CD4-positive, alpha-beta T cell treated with Interleukin-21 for 1 hour (primary cell): Measurements from ENCODE around the gene RAB12.
"Not testable (repeated sequence)": the region's sequence is repeated elsewhere in the genome, so short reads cannot be mapped to it uniquely, and the experiment has no call there.

Experiments
- DNase-seq: peaks from one replicate; pipeline ENCODE4 v3.0.0-alpha.2; 2020

The RAB12 gene

GRCh38 chr18:8651478-8652261 lies 42.4 kb downstream of the RAB12 start:
- DNase-seq: not testable (repeated sequence)

- DNase-seq: peak; percentile 33
These were observed 45.5 kb downstream of the RAB12 start for GRCh38 chr18:8654503-8655451.

- no peak for DNase-seq
These were observed 47.0 kb downstream of the RAB12 start for GRCh38 chr18:8656232-8656631.

GRCh38 chr18:8657050-8657820 lies 48.0 kb downstream of the RAB12 start:
- DNase-seq: no peak

- DNase-seq: no peak
These were observed 48.7 kb downstream of the RAB12 start for GRCh38 chr18:8657873-8658470.

- no peak for DNase-seq
These were observed 49.7 kb downstream of the RAB12 start for GRCh38 chr18:8658858-8659485.

GRCh38 chr18:8659609-8660242 lies 50.5 kb downstream of the RAB12 start:
- DNase-seq: no peak

GRCh38 chr18:8660316-8660715 lies 51.1 kb downstream of the RAB12 start:
- DNase-seq: no peak

GRCh38 chr18:8661754-8662559 lies 52.7 kb downstream of the RAB12 start:
- no peak for DNase-seq

GRCh38 chr18:8662560-8663255 lies 53.5 kb downstream of the RAB12 start:
- DNase-seq: no peak

GRCh38 chr18:8667846-8668245 lies 58.6 kb downstream of the RAB12 start:
- DNase-seq: no peak

- DNase-seq: no peak
These were observed 59.1 kb downstream of the RAB12 start for GRCh38 chr18:8668381-8668780.

- no peak for DNase-seq
These were observed 60.3 kb downstream of the RAB12 start for GRCh38 chr18:8669571-8669970.

- DNase-seq: no peak
These were observed 64.3 kb downstream of the RAB12 start for GRCh38 chr18:8673256-8674209.

- DNase-seq: no peak
These were observed 65.8 kb downstream of the RAB12 start for GRCh38 chr18:8675057-8675456.

- no peak for DNase-seq
These were observed 72.0 kb downstream of the RAB12 start for GRCh38 chr18:8681196-8681595.

- DNase-seq: no peak
These were observed 75.3 kb downstream of the RAB12 start for GRCh38 chr18:8684577-8684976.

GRCh38 chr18:8685141-8685913 lies 76.1 kb downstream of the RAB12 start:
- no peak for DNase-seq
